ENCODE measurements around the gene AFF2.

The AFF2 gene

DNA sequence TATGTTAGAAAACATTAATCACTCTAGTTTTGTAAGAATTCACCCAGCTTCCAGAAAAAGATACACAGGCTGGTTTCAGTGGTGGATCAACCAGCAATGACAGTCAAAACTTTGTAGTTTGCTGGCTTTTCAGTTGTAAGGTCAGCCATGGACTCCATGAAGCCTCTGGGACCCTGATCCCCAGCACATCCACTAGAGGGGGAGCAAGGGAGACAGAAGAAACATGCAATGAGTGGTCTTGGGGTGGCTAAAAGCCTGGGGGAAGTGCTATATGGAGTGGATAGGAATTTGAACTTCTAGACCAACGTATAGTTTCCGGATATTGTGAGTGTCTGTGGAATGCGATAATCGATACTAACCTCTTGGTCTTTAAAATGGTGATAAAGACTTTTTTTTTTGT lies 72.7 kb downstream of the AFF2 start:
- DNase-seq = no peak
- in situ Hi-C loops (cut with HindIII; ENCODE audit: low pct_ligation_motif_present, low pct_unique_long_range_greater_than_20kb, low sequenced_read_pairs) = no loop called here

DNA sequence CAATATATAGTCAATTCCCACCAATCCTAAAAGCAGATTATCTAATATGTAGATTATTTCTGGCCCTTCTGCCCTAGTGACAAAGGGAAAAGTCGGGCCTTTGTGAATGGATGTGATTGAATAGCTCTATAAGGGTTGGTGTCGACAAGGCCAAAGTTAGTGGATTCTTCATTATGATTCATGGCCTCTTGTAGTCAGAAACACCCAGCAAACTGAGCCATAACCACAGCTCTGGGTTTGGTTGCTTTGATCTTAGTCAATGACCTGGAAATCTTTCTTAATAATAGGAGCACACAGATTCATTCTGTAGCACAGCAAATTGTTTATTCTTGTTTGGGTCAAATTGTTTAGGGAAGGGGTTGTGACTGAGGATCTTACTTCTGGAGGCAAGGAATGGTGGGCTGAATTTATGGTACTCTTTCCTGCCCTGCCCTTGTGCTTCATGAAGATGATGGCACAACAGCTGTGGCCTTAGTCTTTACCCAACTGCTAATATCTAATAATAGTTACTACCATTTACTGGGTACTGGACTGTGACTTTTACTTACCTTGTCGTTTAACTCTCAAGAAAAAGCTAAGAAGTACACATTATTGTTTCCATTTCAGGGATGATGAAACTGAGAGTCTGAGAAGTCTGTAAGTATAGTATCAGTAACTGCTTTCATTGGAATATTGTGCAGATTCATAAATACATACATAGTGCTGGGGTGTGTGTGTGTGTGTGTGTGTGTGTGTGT lies 74.0 kb downstream of the AFF2 start:
- DNase-seq = no peak
- in situ Hi-C loops (cut with HindIII; ENCODE audit: low pct_ligation_motif_present, low pct_unique_long_range_greater_than_20kb, low sequenced_read_pairs) = no loop called here

DNA sequence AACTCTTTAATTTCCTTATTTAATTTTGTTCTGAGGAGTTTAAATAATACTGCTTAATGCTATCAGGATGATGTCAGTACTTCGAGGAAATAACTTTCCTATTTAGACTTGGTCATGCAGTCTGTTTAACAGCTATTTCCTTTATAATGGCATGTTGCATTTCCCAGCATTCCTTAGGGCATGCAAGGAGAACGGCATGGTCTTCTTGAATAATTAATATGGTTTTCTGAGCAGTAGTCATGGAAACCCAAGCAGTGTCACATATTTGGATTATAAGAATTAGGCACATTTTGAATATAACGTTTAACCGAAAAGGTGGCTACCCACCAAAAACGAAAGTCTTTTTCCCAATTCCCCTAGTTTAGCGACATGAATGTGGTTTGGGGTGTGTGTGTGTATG lies 76.0 kb downstream of the AFF2 start:
- no peak for DNase-seq
- in situ Hi-C loops (cut with HindIII; ENCODE audit: low pct_ligation_motif_present, low pct_unique_long_range_greater_than_20kb, low sequenced_read_pairs) = no loop called here

DNA sequence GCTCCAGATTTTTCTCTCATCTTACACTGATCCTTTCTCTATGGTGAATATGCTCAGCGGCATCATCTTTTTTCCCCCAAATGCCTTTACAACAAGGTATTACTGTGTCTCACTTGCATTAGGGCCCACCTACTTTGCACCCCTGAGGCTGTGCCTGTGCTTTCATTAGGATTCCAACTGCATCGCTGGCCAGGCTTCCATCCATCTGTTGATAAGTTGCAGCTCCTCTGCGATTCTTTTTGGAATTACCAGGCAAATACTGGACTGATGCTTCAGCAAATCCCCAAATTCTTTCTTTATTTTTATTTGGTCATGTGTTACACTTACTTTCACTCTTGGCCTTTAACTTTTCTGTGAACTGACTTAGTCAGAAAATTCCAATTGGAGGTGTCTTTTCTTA lies 77.3 kb downstream of the AFF2 start:
- DNase-seq = no peak

DNA sequence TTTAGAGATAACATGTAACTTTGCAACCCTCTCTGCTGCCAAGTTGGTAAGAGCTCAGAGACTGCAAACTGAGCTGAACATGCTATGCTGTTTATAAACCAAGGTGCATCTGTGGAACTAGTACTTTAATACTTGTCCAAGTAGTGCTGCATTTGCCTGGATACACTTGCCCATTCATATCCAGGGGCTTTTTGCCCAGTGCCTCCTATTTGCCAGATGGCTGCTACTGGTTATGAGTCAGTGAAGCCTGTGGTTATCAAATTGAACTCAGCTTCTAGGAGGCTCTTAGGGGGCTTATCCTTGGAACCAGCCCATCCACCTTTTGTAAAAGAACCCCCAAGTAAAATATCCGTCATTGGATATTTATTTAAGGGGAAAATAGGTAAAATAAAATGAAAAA lies 79.6 kb downstream of the AFF2 start:
- DNase-seq = no peak
- in situ Hi-C loops (cut with HindIII; ENCODE audit: low pct_ligation_motif_present, low pct_unique_long_range_greater_than_20kb, low sequenced_read_pairs) = no loop called here

More for the DNA sequence above, 77.3 kb downstream of the AFF2 start:
- in situ Hi-C loops (cut with HindIII; ENCODE audit: low pct_ligation_motif_present, low pct_unique_long_range_greater_than_20kb, low sequenced_read_pairs) = no loop called here

DNA sequence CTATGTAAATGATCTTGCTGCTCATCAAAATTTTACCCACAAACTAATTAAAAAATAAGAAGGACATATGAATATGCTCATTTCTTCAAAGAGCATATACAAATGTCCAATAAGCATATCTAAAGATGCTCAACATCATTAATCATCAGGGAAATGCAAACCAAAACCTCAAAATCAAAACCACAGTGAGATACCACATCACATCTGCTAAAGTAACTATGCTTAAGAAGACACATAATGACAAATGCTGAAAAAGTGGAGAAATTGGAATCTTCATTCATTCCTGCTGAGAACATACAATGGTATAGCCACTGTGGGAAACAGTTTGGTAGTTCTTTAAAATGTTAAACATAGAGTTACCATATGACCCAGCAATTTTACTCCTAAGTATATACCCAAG lies 81.9 kb downstream of the AFF2 start:
- in situ Hi-C loops (cut with HindIII; ENCODE audit: low pct_ligation_motif_present, low pct_unique_long_range_greater_than_20kb, low sequenced_read_pairs) = no loop called here
- no peak for DNase-seq

DNA sequence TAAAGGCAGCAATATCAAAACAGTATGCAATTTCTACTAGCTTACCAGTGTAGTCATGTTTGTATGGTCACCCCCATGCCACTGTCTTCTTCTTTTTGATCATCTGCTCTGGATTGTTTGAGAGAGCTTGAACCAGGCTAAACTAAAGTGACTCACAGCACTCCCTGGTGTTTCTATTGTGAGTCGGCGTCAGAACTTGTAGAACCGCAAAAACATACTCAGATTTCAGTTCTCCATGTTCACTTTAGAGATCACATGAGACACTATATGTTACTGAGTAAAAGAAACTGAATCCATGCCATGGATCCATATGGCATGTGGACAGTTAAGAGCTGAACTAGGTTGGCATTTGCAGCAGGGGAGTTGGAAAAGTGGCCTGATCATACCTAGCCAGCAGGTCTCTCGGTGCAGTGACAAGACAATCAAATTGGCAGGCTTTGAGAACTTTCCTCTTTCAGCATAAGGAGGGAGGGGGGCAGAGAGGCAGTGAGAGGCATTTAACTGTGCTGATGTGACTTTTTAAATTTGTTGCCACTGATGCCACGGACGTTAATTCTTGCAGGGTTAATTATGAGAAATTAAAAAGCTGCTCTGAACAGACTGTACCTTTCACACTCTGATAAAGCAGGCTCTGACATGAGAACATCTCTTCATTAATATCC lies 88.4 kb downstream of the AFF2 start:
- DNase-seq = no peak
- in situ Hi-C loops (cut with HindIII; ENCODE audit: low pct_ligation_motif_present, low pct_unique_long_range_greater_than_20kb, low sequenced_read_pairs) = no loop called here

DNA sequence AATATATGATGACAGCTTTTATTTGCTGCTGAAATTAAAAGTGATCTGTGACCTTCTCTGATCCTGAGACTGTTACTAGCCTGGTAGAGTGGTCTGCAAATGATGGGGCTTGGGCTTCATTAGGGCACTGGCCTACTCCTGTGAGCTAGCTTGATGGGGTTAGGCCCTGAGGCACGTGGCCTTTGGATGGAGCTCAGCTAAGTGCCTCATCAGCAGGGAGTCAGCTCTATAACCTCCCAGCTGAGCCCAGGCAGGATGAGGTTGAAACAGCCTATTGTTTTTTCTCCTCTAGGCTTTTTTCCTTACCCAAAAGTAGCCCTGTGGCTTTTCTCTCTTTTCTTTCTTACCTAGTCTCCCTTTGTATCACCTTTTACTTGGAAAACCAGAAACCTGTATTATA lies 92.2 kb downstream of the AFF2 start:
- DNase-seq = no peak
- in situ Hi-C loops (cut with HindIII; ENCODE audit: low pct_ligation_motif_present, low pct_unique_long_range_greater_than_20kb, low sequenced_read_pairs) = no loop called here

DNA sequence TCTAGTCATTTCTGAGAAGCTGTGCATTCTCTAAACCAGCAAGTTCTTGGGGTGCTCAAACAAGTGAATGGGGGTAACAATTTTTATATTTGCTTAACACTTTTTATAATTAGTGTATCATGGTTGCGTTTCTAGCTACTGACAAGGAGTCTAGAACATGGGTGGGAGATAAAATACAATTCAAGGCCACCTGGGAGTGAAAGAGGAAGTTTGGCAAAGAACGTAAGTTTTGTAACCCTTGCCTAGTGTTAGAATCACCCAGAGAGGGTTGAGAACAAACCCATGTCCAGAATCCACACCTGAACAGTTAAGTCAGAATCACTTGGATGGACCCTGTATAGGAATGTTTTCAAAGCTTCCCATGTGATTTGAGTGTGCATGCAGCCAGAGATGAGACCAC lies 92.7 kb downstream of the AFF2 start:
- in situ Hi-C loops (cut with HindIII; ENCODE audit: low pct_ligation_motif_present, low pct_unique_long_range_greater_than_20kb, low sequenced_read_pairs) = no loop called here
- no peak for DNase-seq

DNA sequence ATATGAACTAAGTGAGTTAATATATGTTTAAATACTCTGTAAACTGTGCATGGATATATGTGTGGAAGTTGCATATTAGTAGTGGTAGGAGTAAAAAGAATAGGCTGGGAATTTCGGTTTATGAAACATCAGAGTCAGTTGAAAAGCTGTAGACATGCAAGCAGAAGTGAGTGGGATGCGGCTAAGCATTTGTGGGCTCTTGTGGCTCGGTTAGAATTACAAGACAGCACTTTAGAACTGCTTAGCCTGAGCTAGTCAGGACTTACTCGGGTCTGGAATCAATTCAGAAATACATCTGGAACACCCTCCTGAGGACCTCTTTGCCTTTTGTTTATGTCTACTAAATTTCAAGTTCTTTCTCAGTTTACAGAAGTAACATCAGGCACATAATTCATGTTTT lies 93.6 kb downstream of the AFF2 start:
- DNase-seq = no peak
- in situ Hi-C loops (cut with HindIII; ENCODE audit: low pct_ligation_motif_present, low pct_unique_long_range_greater_than_20kb, low sequenced_read_pairs) = no loop called here

DNA sequence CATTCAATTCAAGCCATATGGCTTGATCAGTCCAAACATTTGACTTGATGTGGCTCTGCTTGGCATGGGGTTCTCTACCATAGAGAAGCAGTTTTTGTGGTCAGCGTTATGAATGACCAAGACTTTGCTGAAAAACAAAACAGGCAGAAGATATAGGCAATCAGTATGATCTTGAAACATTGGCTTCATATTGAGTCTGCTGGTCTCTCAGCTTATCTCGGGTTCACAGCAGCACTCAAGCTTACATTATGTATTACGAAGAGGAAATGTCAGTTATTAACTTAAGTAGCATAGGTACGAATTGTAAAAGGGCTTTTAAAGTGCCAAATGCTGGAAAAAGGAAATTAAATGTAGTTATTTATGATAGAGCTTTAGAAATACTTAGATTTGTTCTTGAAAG lies 99.0 kb downstream of the AFF2 start:
- no peak for DNase-seq
- in situ Hi-C loops (cut with HindIII; ENCODE audit: low pct_ligation_motif_present, low pct_unique_long_range_greater_than_20kb, low sequenced_read_pairs) = no loop called here

DNA sequence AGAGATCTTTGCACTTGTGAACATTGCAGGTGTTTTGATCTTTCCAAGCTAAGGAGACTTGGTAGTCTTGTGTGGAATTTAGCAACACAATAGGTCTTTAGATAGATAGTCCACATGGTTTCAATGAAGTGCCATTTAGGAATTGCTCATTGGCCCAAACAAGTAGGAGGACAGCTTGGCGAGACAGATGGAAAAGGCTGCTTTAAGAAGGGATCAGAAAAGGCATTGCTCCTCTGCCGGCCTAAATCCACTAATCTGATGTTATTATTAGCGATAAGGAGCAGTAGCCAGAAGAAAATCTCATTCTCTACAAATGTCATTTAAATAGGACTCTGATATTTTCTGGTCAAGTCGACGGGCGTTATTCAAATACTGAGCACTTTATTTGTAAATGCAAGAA lies 99.7 kb downstream of the AFF2 start:
- no peak for DNase-seq
- in situ Hi-C loops (cut with HindIII; ENCODE audit: low pct_ligation_motif_present, low pct_unique_long_range_greater_than_20kb, low sequenced_read_pairs) = no loop called here

DNA sequence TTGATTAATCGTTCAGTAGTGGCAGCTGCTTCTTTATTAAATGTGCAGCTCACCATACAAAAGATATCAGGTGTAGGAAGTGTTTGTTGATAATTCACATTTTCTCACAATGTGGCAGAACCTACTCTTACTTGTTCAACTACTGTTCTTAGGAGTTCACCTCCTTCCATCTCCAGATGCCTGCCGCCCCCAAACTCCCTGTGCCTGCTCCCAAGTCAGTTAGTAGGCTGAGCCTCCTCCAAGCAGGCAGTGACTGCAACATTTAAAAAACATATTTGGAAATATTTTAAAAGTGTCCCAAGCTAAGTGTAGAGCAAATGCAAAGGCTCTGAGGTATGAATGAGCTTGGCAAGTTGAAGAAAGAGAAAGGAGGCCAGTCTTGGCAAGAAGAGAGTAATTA lies 100.2 kb downstream of the AFF2 start:
- no peak for DNase-seq
- in situ Hi-C loops (cut with HindIII; ENCODE audit: low pct_ligation_motif_present, low pct_unique_long_range_greater_than_20kb, low sequenced_read_pairs) = no loop called here

DNA sequence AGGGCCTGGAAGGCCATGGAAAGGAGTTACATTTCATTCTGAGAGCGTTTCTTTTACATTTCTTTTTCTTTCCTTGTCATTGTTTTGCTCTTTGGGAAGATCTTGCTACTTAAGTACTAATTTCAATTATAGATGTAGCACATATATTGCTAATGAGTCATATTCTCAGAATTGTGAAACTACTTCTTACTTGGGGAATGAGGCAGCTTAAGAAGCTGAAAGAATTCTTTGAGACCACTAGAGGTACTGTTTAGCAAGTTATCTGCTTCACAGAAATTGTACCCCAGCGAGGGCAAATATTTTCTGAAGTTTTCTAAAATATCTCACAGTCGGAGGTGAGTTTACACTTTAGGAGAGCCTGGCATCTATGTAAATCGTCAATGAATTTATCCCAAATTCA lies 100.6 kb downstream of the AFF2 start:
- in situ Hi-C loops (cut with HindIII; ENCODE audit: low pct_ligation_motif_present, low pct_unique_long_range_greater_than_20kb, low sequenced_read_pairs) = no loop called here

DNA sequence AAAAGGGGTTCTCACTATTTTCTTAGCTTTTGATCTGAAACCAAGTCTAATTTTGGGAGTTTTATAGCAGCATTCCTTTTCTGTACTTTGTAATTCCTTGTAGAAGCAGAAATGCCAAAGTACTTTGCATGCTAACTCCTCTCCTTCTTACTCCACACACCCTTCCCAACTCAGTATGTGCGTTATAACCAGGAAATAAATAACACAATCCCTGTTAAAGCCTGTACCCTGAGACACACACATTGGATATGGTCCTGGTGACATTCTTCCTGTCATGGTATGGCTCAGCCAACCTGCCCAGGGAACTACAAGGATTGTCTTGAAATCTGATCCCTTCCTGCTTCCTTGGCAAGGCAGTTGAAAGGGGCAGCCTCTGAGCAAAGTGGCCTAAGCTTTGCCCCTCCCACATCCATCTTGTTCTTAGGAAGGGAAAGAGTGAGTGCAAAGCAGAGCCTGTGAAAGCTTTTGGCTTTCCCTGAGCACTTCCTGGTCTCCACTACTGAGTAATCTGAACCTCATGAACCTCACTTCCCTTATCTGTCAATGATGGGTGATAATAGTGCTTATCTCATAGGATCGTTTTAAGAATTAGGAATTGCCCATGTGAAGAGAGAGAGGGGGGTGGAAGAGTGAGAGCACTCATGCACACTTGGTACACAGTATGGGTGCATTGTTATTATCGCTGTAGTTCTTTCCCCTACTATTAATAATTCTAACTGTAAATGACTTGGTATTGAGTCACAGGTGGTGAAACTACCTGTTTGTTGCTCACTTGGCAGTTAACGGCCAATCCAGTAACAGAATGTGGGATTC lies 109.3 kb downstream of the AFF2 start:
- no peak for DNase-seq
- in situ Hi-C loops (cut with HindIII; ENCODE audit: low pct_ligation_motif_present, low pct_unique_long_range_greater_than_20kb, low sequenced_read_pairs) = no loop called here

More for the DNA sequence above, 100.6 kb downstream of the AFF2 start:
- DNase-seq = no peak

DNA sequence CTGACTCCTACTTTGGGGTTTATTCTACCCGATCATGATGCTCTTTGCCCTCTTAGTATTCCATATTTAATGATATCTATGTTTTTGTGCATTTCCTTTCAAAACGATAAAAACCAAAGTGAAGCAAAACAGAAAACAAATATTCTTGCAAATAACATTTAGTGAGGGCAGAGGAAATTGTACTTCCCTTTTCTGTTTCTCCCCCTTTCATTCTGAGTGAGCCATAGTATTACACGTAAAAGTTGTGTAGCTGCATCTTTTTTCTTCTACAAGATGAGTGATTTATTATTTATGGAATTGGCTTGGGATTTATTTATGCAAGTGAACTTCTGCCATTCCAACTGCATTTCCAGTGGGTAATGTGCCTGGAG lies 109.9 kb downstream of the AFF2 start:
- no peak for DNase-seq
- in situ Hi-C loops (cut with HindIII; ENCODE audit: low pct_ligation_motif_present, low pct_unique_long_range_greater_than_20kb, low sequenced_read_pairs) = no loop called here

DNA sequence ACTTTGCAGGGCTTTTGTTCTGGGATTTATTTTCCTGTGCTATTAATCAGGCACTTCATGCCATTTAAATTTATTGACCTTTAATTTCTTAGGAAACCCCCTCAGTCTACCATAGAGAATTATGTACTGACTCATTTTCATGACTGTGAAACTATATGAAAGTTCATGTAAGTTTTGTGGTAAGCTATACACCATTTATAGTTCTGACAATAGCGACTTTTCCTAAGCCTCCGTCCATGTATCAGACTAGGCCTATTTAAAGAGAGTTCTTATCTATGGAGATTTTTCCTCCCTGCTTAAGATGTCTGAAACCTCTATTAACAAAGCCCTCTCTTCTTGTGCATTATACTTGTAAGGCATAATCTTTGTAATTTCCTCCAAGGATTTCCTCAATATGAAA lies 111.6 kb downstream of the AFF2 start:
- DNase-seq = no peak
- in situ Hi-C loops (cut with HindIII; ENCODE audit: low pct_ligation_motif_present, low pct_unique_long_range_greater_than_20kb, low sequenced_read_pairs) = no loop called here

DNA sequence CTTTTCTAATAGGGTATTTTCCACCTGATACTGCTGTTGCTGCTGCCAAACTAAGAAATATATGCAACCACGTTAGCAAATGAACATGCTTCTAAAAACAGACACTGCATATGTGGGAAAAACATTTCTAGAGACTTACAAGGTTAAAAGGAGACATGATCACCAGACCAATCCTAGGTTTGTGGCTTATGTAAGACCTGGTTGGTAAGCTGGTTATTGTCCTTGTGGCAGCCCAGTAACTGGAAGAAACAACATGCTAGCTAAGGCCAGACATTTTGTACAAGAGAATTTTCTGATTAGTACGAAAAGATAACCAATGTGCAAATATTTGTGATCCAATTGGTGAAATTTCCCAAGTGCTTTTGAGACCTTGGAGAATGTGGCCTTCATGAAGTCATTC lies 112.0 kb downstream of the AFF2 start:
- in situ Hi-C loops (cut with HindIII; ENCODE audit: low pct_ligation_motif_present, low pct_unique_long_range_greater_than_20kb, low sequenced_read_pairs) = no loop called here
- no peak for DNase-seq

DNA sequence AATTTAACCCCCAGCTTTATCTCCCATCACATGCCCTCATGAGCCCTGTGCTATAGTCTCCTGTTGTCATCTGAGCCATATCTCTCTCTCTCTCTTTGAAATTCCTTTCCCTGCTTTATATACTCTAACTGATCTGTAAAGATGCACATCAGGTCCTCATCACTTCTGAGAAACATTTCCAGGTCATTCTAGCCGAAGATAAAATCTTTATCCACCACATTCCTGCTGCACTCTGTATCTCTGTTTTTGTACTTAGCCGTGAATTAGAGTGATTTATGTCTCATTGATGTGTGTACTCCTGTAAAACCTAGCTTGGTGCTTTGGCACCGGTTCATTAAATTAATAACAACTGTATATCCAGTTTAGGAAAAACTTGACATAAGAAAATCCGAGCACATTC lies 113.2 kb downstream of the AFF2 start:
- in situ Hi-C loops (cut with HindIII; ENCODE audit: low pct_ligation_motif_present, low pct_unique_long_range_greater_than_20kb, low sequenced_read_pairs) = no loop called here
- DNase-seq = no peak

DNA sequence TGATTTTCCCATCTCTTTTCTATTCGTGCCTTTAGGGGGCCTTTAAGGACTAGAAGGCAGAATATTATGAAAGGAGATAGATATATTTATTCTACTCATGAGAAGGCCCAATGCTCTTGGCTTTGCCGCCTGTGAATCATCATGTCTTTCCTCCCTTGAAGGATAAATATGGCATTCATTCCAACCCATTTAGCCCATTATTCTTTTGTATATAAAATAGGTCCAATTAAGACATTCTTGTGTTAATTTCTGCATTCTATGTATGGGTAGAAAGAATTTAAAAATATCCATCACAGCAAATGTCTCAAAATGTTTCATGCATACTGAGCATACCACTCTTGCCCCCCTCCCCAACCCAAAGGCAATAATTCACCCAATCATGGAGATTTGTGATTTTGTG lies 115.1 kb downstream of the AFF2 start:
- no peak for DNase-seq
- in situ Hi-C loops (cut with HindIII; ENCODE audit: low pct_ligation_motif_present, low pct_unique_long_range_greater_than_20kb, low sequenced_read_pairs) = no loop called here
